Measurements from ENCODE around the gene ZRANB1.

Gene ZRANB1

DNA sequence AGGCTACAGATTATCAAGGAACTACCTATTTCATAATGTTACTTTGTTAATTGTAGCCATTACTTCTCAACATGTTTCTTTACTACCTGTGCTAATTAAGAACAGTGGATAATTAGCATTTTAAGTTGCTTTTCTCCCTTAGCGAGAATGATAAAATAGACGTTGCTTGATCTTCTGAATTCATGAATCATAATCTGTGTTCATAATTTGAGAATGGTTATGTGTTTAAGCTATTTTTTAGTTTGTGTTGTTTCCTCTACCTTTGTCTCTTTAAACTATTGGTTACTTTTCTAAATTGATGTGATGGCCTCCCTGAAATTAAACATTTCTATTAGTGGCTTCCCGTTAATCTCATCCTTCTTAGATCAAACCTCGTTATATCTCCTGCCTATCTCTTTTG, at the start of gene ZRANB1:
Gene ZRANB1, plus strand, starts transcription at position 301 of the 400 bp plus-strand sequence. CDS start 371 bp downstream, outside the sequence.
- ATAC-seq (ENCODE audit: low read depth), result no peak
- Histone ChIP-seq H3K4me3 (ENCODE audit: severe bottlenecking) (no peak within 1 kb of the TSS), H3K4me1 (ENCODE audit: insufficient read depth, poor library complexity, severe bottlenecking) (peaks cover 17% of the 10 kb centered on the region), H3K36me3 (ENCODE audit: low read depth) (peaks cover 12% of the 10 kb centered on the region), H3K27ac (ENCODE audit: poor library complexity, severe bottlenecking) (no peak within 1 kb of the TSS), H3K9me3 (ENCODE audit: severe bottlenecking) (no peaks in the 10 kb centered on the region), H3K27me3 (ENCODE audit: insufficient read depth, poor library complexity, severe bottlenecking) (no peaks in the 10 kb centered on the region)
- DNase-seq (ENCODE audit: low spot score), result no peak
- TF ChIP-seq, protein P1, sequence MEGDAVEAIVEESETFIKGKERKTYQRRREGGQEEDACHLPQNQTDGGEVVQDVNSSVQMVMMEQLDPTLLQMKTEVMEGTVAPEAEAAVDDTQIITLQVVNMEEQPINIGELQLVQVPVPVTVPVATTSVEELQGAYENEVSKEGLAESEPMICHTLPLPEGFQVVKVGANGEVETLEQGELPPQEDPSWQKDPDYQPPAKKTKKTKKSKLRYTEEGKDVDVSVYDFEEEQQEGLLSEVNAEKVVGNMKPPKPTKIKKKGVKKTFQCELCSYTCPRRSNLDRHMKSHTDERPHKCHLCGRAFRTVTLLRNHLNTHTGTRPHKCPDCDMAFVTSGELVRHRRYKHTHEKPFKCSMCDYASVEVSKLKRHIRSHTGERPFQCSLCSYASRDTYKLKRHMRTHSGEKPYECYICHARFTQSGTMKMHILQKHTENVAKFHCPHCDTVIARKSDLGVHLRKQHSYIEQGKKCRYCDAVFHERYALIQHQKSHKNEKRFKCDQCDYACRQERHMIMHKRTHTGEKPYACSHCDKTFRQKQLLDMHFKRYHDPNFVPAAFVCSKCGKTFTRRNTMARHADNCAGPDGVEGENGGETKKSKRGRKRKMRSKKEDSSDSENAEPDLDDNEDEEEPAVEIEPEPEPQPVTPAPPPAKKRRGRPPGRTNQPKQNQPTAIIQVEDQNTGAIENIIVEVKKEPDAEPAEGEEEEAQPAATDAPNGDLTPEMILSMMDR (IDR thresholded peaks at IDR 0.05; ENCODE audit: poor library complexity, severe bottlenecking), result no peak

DNA sequence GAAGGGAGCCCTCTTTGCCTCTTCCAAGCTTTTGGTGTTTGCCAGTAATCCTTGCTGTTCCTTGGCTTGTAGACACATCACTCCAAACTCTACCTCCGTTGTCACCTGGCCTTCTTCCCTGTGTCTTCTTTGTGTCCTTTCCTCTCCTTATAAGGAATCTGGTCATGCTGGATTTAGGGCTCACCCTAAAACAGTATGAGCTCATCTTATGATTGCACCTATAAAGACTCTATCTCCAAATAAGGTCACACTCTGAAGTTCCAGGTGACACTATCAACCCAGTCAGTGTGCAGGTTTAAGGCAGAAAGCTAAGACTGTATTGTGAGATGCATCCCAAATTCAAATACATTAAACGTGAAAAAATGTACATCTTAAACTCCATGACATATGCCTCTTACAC, 49.0 kb upstream of the ZRANB1 start:
- TF ChIP-seq, protein P1 (IDR thresholded peaks at IDR 0.05; ENCODE audit: poor library complexity, severe bottlenecking), result no peak
- H3K36me3 ChIP-seq (ENCODE audit: low read depth), result no peaks in the 10 kb centered on the region
- H3K4me3 ChIP-seq (ENCODE audit: severe bottlenecking), result no peak overlapping the region
- H3K9me3 ChIP-seq (ENCODE audit: severe bottlenecking), result no peaks in the 10 kb centered on the region
- no peak overlapping the region for H3K27ac ChIP-seq (ENCODE audit: poor library complexity, severe bottlenecking)
- ATAC-seq (ENCODE audit: low read depth), result peak; percentile 51; the same call in 1 of the 3 replicates
- no peaks in the 10 kb centered on the region for H3K4me1 ChIP-seq (ENCODE audit: insufficient read depth, poor library complexity, severe bottlenecking)
- DNase-seq (ENCODE audit: low spot score), result no peak
- H3K27me3 ChIP-seq (ENCODE audit: insufficient read depth, poor library complexity, severe bottlenecking), result no peaks in the 10 kb centered on the region

DNA sequence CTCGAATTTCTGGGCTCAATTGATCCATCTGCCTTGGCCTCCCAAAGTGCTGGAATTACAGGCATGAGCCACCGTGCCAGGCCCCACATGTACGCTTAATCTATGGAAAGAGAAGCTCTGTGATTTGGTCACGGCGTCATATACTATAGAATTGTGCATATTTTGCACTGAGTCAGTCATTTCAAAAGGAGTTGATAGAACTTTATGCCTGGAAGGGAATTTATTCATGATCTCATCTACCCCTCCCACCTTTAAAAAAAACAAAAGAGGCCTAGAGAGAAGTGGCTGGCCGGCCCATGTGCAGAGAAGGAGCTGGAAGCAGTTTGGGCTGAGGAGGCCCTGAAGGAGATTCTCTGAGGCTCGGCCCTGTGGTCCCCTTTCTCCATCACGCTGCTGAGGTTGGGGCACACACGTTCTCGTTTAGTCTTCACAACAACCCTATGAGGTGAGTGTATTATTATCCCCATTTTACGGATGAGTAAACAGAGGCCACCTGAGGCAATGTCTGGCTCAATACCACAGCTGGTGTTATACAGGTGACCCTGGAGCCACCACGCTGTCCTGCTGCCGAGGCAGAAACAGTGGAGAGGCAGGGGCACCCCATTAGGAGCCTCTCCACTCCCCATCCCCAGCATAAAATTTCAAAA, 47.2 kb upstream of the ZRANB1 start:
- H3K27ac ChIP-seq (ENCODE audit: poor library complexity, severe bottlenecking), result no peak overlapping the region
- no peak overlapping the region for H3K4me3 ChIP-seq (ENCODE audit: severe bottlenecking)
- TF ChIP-seq, protein P1 (IDR thresholded peaks at IDR 0.05; ENCODE audit: poor library complexity, severe bottlenecking), result no peak

DNA sequence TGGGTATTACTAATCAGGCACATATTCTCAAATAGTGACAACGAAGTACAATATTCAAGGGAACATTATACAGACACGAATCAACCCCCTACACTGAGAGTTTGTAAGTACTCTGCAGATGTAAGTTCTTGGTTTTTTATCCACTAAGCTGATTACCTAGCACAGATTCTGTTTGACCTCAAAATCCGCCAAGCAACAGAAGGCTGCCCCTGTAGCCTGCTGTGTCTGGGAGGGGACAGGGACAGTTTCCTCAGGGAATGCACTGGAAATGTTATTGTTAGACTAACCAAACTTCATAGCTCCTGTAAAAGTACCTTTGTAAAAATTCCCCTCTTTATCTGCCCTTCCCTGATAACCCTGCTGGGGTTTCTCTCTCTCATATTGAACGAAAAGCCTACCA, 45.2 kb upstream of the ZRANB1 start:
- H3K9me3 ChIP-seq (ENCODE audit: severe bottlenecking), result no peaks in the 10 kb centered on the region
- ATAC-seq (ENCODE audit: low read depth), result no peak
- H3K4me3 ChIP-seq (ENCODE audit: severe bottlenecking), result no peak overlapping the region
- H3K27ac ChIP-seq (ENCODE audit: poor library complexity, severe bottlenecking), result no peak overlapping the region
- no peaks in the 10 kb centered on the region for H3K36me3 ChIP-seq (ENCODE audit: low read depth)
- TF ChIP-seq, protein P1 (IDR thresholded peaks at IDR 0.05; ENCODE audit: poor library complexity, severe bottlenecking), result no peak
- no peaks in the 10 kb centered on the region for H3K4me1 ChIP-seq (ENCODE audit: insufficient read depth, poor library complexity, severe bottlenecking)
- H3K27me3 ChIP-seq (ENCODE audit: insufficient read depth, poor library complexity, severe bottlenecking), result no peaks in the 10 kb centered on the region
- no peak for DNase-seq (ENCODE audit: low spot score)

More for the DNA sequence above, 47.2 kb upstream of the ZRANB1 start:
- DNase-seq (ENCODE audit: low spot score), result no peak
- H3K4me1 ChIP-seq (ENCODE audit: insufficient read depth, poor library complexity, severe bottlenecking), result no peaks in the 10 kb centered on the region
- H3K36me3 ChIP-seq (ENCODE audit: low read depth), result no peaks in the 10 kb centered on the region
- H3K27me3 ChIP-seq (ENCODE audit: insufficient read depth, poor library complexity, severe bottlenecking), result no peaks in the 10 kb centered on the region
- peak; percentile 46; the same call in 1 of the 3 replicates for ATAC-seq (ENCODE audit: low read depth)
- H3K9me3 ChIP-seq (ENCODE audit: severe bottlenecking), result no peaks in the 10 kb centered on the region

DNA sequence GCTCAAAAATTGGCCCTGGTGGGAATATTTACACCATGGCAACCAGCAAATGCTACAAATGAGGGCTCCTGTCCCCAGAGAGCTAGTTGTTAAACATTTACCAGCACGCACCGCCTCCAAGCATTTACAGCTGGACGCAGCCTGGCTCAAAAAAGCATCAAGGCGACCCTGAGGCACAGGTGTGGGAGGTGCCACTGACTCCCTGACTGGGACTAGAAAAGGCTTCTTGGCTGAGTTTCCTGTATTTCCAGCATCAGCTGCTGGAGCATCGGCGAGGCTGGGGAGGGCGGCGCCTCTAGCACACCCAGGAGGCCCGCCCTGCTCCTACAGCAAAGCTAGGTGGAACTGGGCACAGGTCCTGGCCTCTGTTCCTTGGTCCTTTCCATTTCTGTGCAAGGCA, 43.5 kb upstream of the ZRANB1 start:
- H3K9me3 ChIP-seq (ENCODE audit: severe bottlenecking), result no peaks in the 10 kb centered on the region
- H3K36me3 ChIP-seq (ENCODE audit: low read depth), result no peaks in the 10 kb centered on the region
- H3K27ac ChIP-seq (ENCODE audit: poor library complexity, severe bottlenecking), result no peak overlapping the region
- H3K27me3 ChIP-seq (ENCODE audit: insufficient read depth, poor library complexity, severe bottlenecking), result no peaks in the 10 kb centered on the region
- H3K4me3 ChIP-seq (ENCODE audit: severe bottlenecking), result no peak overlapping the region
- TF ChIP-seq, protein P1 (IDR thresholded peaks at IDR 0.05; ENCODE audit: poor library complexity, severe bottlenecking), result no peak
- DNase-seq (ENCODE audit: low spot score) (no peak), ATAC-seq (ENCODE audit: low read depth) (no peak)
- no peaks in the 10 kb centered on the region for H3K4me1 ChIP-seq (ENCODE audit: insufficient read depth, poor library complexity, severe bottlenecking)
